NK-92 treated with Interleukin-12 subunit alpha and Interleukin-12 subunit beta, amount 100 ng/mL, for 24 hours (cell line): ENCODE measurements around the gene CCDC54.

Source experiments
- DNase-seq: peaks from one replicate; lab custom pipeline; 2025; lab: John Stamatoyannopoulos, UW

The CCDC54 gene

GRCh38 chr3:107394502-107394901 is 17.3 kb downstream of the CCDC54 start:
- no peak for DNase-seq

- no peak for DNase-seq
Observed at GRCh38 chr3:107395066-107395465, 17.8 kb downstream of the CCDC54 start.

- no peak for DNase-seq
Observed at GRCh38 chr3:107401301-107401700, 24.1 kb downstream of the CCDC54 start.

- DNase-seq: no peak
Observed at GRCh38 chr3:107402214-107402613, 25.0 kb downstream of the CCDC54 start.

GRCh38 chr3:107404727-107405469 is 27.7 kb downstream of the CCDC54 start:
- no peak for DNase-seq

- DNase-seq: no peak
Observed at GRCh38 chr3:107407355-107407754, 30.1 kb downstream of the CCDC54 start.

- no peak for DNase-seq
Observed at GRCh38 chr3:107408513-107408912, 31.3 kb downstream of the CCDC54 start.

GRCh38 chr3:107409365-107409764 is 32.1 kb downstream of the CCDC54 start:
- DNase-seq: no peak

- no peak for DNase-seq
Observed at GRCh38 chr3:107410606-107411005, 33.4 kb downstream of the CCDC54 start.

- DNase-seq: no peak
Observed at GRCh38 chr3:107411056-107411455, 33.8 kb downstream of the CCDC54 start.

GRCh38 chr3:107411779-107412178 is 34.5 kb downstream of the CCDC54 start:
- no peak for DNase-seq

- DNase-seq: no peak
Observed at GRCh38 chr3:107412376-107412775, 35.1 kb downstream of the CCDC54 start.

GRCh38 chr3:107413264-107413663 is 36.0 kb downstream of the CCDC54 start:
- no peak for DNase-seq

GRCh38 chr3:107414325-107414964 is 37.2 kb downstream of the CCDC54 start:
- no peak for DNase-seq

GRCh38 chr3:107416138-107416537 is 38.9 kb downstream of the CCDC54 start:
- no peak for DNase-seq

GRCh38 chr3:107416886-107417285 is 39.6 kb downstream of the CCDC54 start:
- DNase-seq: no peak

- DNase-seq: no peak
Observed at GRCh38 chr3:107421170-107421792, 44.0 kb downstream of the CCDC54 start.

- no peak for DNase-seq
Observed at GRCh38 chr3:107421881-107422280, 44.6 kb downstream of the CCDC54 start.

GRCh38 chr3:107425033-107425432 is 47.8 kb downstream of the CCDC54 start:
- no peak for DNase-seq

GRCh38 chr3:107426223-107426622 is 49.0 kb downstream of the CCDC54 start:
- DNase-seq: no peak
